GM12874 (cell line): ENCODE measurements around the gene EFR3B.

ENCODE experiments used
- CTCF ChIP-seq: IDR thresholded peaks from 2 replicates; pipeline ENCODE4 v1.5.1; 2011; ENCODE audit warnings: low read depth, mild to moderate bottlenecking, control low read depth, low read length, moderate library complexity; ENCODE audit not compliant: insufficient read depth

Gene EFR3B

GRCh38 chr2:25050128-25050527 is 8.3 kb downstream of the EFR3B start:
- TF ChIP-seq CTCF = no peak

GRCh38 chr2:25053041-25053440 is 11.2 kb downstream of the EFR3B start:
- no peak for TF ChIP-seq CTCF

- TF ChIP-seq CTCF = no peak
These were observed 12.8 kb downstream of the EFR3B start for GRCh38 chr2:25054720-25055119.

GRCh38 chr2:25055376-25055920 is 13.6 kb downstream of the EFR3B start:
- TF ChIP-seq CTCF = no peak

- no peak for TF ChIP-seq CTCF
These were observed 14.4 kb downstream of the EFR3B start for GRCh38 chr2:25056098-25056821.

- no peak for TF ChIP-seq CTCF
These were observed 20.6 kb downstream of the EFR3B start for GRCh38 chr2:25062511-25062917.

GRCh38 chr2:25063876-25064660 is 22.2 kb downstream of the EFR3B start:
- TF ChIP-seq CTCF = no peak
